WERI-Rb-1 (cell line): ENCODE measurements around the gene TLE2.

Experiments
- DNase-seq: peaks from one replicate; pipeline ENCODE4 v3.0.0-alpha.2; 2020
- H3K27ac ChIP-seq: fragments of 250-450 bp; sonication (Bioruptor Pico); 2 replicates; pipeline ENCODE4 v1.5.1; 2020; ENCODE audit warnings: mild to moderate bottlenecking, moderate library complexity
- H3K27me3 ChIP-seq: fragments of 250-450 bp; sonication (Bioruptor Pico); 2 replicates; pipeline ENCODE4 v1.5.1; 2021; ENCODE audit warnings: mild to moderate bottlenecking, low read depth, moderate library complexity; ENCODE audit not compliant: insufficient read depth, severe bottlenecking
- H3K36me3 ChIP-seq: fragments of 250-450 bp; sonication (Bioruptor Pico); 2 replicates; pipeline ENCODE4 v1.5.1; 2020; ENCODE audit warnings: mild to moderate bottlenecking, moderate library complexity
- H3K4me3 ChIP-seq: 2 replicates; pipeline ENCODE4 v1.5.1; 2011; ENCODE audit warnings: low read depth, mild to moderate bottlenecking, control low read depth, low read length
- H3K9me3 ChIP-seq: fragments of 250-450 bp; sonication (Bioruptor Pico); 2 replicates; pipeline ENCODE4 v1.5.1; 2021; ENCODE audit warnings: mild to moderate bottlenecking, moderate library complexity; ENCODE audit not compliant: severe bottlenecking
- TF ChIP-seq, protein P1 (sequence below): IDR thresholded peaks from 2 replicates; pipeline ENCODE4 v1.5.1; 2011; ENCODE audit warnings: low read depth, mild to moderate bottlenecking, control low read depth, inconsistent platforms, low read length

The TLE2 gene

DNA sequence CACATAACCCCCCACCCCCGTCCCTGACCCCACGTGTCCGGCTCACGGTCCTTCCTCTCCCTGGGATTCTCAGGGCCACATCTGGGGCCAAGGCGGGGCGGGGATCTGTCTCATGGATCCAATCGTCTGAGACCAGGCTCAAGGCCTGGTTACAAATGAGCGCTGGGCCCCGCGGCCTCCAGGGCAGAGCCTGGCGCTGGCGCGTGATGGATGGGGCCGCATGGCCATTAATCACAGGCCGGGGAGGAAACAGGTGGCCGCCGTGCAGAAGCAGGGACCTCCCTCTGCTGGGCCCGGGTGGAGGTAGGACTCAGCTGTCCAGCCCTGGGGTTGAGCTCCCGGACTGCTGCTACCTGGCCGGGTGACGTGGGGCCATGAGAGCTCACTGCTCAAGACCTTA, 39.0 kb upstream of the TLE2 start:
- peak; percentile 96 for DNase-seq
- TF ChIP-seq, protein P1, sequence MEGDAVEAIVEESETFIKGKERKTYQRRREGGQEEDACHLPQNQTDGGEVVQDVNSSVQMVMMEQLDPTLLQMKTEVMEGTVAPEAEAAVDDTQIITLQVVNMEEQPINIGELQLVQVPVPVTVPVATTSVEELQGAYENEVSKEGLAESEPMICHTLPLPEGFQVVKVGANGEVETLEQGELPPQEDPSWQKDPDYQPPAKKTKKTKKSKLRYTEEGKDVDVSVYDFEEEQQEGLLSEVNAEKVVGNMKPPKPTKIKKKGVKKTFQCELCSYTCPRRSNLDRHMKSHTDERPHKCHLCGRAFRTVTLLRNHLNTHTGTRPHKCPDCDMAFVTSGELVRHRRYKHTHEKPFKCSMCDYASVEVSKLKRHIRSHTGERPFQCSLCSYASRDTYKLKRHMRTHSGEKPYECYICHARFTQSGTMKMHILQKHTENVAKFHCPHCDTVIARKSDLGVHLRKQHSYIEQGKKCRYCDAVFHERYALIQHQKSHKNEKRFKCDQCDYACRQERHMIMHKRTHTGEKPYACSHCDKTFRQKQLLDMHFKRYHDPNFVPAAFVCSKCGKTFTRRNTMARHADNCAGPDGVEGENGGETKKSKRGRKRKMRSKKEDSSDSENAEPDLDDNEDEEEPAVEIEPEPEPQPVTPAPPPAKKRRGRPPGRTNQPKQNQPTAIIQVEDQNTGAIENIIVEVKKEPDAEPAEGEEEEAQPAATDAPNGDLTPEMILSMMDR = peak; percentile 39

DNA sequence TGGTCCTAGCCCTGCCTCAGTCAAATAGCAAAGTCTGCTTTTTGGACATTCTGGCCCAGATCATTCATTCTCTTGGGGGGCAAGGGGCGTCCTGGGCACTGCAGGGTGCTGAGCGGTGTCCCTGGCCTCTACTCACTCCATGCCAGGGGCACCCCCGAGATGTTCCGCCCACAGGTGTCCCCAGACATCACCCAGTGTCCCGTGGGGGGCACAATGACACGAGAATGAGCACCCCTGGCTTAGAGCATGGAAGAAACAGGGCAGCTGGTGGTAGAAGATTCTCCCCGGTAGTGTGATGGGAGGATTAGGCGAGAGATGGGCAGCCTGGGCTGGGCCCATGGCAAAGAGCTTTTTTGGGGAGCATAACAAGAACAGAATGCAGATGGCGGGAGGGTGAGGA, 38.5 kb upstream of the TLE2 start:
- H3K36me3 ChIP-seq = no peaks in the 10 kb centered on the region
- no peaks in the 10 kb centered on the region for H3K27me3 ChIP-seq
- no peak for DNase-seq
- TF ChIP-seq, protein P1 = no peak
- H3K4me3 ChIP-seq = peak overlapping the region; percentile 17; the same call in 1 of the 2 replicates
- H3K9me3 ChIP-seq = no peaks in the 10 kb centered on the region
- H3K27ac ChIP-seq = peak overlapping the region; percentile 76

More for the DNA sequence above, 39.0 kb upstream of the TLE2 start:
- Histone ChIP-seq H3K27ac (peak overlapping the region; percentile 76), H3K9me3 (no peaks in the 10 kb centered on the region), H3K36me3 (no peaks in the 10 kb centered on the region), H3K4me3 (no peak overlapping the region), H3K27me3 (no peaks in the 10 kb centered on the region)

DNA sequence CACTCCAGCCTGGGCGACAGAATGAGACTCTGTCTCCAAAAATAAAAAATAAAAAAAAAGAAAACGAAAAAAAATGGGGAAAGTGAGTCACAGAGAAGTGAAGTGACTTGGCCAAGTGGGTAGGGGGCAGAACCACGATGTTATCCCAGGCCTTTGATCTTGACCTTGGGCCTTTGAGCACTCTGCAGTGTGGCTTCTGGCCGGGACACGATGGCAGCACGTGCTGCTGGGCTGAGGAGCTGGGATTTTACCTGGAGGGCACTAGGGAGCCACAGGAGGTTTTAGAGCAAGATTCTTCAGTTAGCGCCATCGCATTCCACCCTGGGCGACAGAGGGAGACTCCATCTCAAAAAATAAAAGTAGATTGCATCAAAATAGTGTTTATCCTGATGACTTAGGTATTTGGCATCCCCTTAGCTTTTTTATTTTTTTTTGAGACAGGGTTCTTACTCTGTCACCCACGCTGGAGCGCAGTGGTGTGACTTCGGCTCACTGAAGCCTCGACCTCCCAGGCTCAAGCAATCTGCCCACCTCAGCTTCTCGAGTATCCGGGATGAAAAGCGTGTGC, 37.5 kb upstream of the TLE2 start:
- no peak overlapping the region for H3K4me3 ChIP-seq
- DNase-seq = no peak
- H3K27ac ChIP-seq = peak overlapping the region; percentile 76
- no peaks in the 10 kb centered on the region for H3K36me3 ChIP-seq
- H3K27me3 ChIP-seq = no peaks in the 10 kb centered on the region
- TF ChIP-seq, protein P1 = no peak
- no peaks in the 10 kb centered on the region for H3K9me3 ChIP-seq

DNA sequence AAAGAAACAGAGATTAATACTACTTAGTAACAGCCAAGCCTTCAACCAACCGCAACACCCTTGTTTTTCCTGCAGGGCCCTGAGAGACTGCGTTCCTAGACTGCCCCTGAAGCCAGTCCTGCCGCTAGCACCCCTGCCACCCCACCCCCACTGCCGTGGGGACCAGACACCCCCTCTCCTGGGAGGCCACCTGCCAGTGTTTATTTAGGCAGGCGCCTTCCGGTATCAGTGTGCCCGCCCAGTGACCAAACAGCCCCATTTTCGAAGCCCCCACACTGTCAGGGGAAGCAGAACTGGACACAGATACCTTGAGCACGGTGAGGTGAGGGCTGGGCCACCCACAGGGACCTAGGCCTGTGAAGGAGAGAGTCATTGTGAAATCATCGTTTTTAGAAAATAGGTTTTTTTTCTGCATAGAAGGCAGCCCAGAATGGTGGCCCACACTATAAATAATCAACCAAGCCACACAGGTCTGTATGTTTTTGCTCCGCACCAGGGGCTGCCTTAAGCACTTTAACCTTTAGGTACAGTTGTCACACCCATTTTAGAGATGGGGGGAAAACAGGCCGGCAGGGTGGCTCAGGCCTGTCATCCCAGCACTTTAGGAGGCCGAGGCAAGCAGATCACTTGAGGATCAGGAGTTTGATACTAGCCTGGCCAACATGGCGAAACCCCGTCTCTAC, 36.7 kb upstream of the TLE2 start:
- Histone ChIP-seq H3K9me3 (no peaks in the 10 kb centered on the region), H3K36me3 (peaks cover 3% of the 10 kb centered on the region), H3K27ac (peak overlapping the region; percentile 70), H3K4me3 (no peak overlapping the region), H3K27me3 (no peaks in the 10 kb centered on the region)
- DNase-seq = peak; percentile 80
- TF ChIP-seq, protein P1 = no peak

DNA sequence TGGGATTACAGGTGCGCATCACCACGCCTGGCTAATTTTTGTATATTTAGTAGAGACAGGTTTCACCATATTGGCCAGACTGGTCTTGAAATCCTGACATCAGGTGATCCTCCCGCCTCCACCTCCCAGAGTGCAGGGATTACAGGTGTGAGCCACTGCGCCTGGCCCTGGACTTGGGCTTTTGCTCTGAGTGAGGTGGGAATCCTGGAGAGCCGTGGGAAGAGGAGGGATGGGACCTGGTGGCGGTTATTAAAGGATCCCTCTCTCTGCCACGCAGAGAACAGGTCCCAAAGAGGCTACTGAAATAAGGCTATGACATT, 34.9 kb upstream of the TLE2 start:
- Histone ChIP-seq H3K36me3 (peaks cover 20% of the 10 kb centered on the region), H3K9me3 (no peaks in the 10 kb centered on the region), H3K27me3 (no peaks in the 10 kb centered on the region), H3K27ac (no peak overlapping the region; the same call in 1 of the 2 replicates), H3K4me3 (no peak overlapping the region)
- no peak for DNase-seq
- TF ChIP-seq, protein P1 = no peak
